NCI-H1417 treated with DMSO at 0.1 percent for 48 hours (cell line): Measurements from ENCODE around the gene LYSMD2.
"Not testable (repeated sequence)": the region's sequence is repeated elsewhere in the genome, so short reads cannot be mapped to it uniquely, and the experiment has no call there.

Source experiments
- DNase-seq: peaks from one replicate; lab custom pipeline; 2025; lab: John Stamatoyannopoulos, UW

Gene LYSMD2, protein sequence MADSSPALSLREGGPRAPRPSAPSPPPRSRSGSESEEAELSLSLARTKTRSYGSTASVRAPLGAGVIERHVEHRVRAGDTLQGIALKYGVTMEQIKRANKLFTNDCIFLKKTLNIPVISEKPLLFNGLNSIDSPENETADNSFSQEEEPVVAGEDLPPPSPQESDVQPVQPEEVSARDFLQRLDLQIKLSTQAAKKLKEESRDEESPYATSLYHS

DNA sequence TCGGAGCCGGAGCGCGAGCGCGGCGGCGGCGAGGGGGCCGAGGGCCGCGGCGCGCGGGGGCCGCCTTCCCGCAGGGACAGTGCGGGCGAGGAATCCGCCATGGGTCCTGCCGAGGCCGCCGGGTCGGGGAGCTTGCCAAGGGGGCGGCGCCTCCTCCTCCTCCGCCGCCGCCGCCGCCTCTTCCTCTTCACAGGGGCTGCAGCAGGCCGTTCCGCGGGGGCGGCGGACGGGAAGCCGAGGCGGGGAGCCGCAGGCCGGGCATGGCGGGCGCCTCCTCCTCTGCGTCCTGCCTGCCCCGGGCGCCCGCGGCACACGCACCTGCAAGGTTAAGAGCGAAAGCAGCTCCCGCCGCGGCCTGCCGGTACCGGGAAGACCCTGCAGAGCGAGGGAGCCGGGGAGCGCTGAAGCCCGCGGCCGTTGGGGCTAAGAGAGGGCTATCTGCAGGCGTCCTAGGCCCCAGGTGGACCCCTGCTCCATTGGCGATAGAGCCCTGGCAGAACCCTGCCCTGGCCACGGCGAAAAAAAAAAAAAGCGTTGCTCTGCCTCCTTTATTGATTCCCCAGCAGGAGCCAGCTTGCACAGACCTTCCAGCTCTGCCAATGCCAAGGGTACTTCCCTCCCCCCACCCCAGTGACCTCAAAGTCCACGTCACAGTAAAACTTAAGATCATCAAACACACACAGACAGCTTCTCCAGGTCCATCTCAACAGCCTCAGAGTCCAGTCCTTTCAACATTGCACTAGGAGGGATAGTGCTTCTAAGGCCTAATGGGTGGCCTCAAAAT, at the start of gene LYSMD2:
LYSMD2 (minus strand) TSS at position 134 of the 784 bp plus-strand sequence; CDS start at position 101, 33 bp downstream.
- no peak for DNase-seq

DNA sequence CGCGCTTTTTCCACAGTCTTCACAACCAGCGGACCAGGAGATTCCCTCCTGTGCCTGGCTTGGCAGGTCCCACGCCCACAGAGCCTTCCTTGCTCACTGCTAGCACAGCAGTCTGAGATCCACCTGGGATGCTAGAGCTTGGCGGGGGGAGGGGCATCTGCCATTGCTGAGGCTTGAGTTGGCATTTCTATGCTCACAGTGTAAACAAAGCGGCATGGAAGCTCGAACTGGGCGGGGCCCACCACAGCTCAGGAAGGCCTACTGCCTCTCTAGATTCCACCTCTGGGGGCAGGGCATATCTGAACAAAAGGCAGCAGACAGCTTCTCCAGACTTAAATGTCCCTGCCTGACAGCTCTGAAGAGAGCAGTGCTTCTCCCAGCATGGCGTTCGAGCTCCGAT, 49.7 kb upstream of the LYSMD2 start:
- DNase-seq: not testable (repeated sequence)

DNA sequence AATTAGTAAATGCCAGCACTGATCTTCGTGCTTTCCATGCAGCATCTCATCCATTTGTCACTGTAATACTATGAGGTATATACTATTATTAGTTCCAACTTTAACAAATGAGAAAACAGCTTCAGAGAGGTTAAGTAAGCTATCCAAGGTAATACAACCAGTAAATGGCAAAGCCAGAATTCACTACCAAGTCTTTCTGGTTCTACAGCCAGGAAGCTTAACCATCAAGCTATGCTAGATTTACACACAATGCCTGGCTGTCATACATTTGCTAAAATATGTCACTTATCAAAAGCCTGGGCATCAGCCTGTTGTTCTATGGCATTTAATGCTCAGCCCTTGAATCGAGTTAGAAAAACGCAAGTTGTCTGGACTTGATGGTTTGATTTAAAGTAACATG, 46.5 kb upstream of the LYSMD2 start:
- no peak for DNase-seq

- DNase-seq: no peak
Measured at GRCh38 chr15:51782357-51782896, 45.0 kb upstream of the LYSMD2 start.

DNA sequence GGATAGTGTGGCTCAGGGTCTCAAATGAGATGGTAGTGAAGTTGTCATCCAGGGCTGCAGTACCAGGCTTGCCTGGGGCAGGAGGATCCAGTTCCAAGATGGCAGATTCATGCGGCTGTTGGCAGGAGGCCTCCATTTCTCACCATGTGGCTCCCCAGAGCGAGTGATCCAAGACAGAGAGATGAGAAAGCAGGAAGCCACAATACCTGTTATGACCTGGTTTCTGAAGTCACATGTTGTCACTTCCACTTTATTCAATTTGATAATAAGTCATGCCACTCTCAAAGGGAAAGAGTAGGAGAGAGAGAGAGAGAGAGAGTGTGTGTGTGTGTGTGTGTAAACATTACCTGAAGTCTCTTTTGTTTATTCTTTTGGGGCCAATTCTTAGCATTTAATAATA, 44.1 kb upstream of the LYSMD2 start:
- no peak for DNase-seq

GRCh38 chr15:51780636-51781035, 43.2 kb upstream of the LYSMD2 start:
- no peak for DNase-seq

- DNase-seq: no peak
Measured at GRCh38 chr15:51776952-51777569, 39.6 kb upstream of the LYSMD2 start.

DNA sequence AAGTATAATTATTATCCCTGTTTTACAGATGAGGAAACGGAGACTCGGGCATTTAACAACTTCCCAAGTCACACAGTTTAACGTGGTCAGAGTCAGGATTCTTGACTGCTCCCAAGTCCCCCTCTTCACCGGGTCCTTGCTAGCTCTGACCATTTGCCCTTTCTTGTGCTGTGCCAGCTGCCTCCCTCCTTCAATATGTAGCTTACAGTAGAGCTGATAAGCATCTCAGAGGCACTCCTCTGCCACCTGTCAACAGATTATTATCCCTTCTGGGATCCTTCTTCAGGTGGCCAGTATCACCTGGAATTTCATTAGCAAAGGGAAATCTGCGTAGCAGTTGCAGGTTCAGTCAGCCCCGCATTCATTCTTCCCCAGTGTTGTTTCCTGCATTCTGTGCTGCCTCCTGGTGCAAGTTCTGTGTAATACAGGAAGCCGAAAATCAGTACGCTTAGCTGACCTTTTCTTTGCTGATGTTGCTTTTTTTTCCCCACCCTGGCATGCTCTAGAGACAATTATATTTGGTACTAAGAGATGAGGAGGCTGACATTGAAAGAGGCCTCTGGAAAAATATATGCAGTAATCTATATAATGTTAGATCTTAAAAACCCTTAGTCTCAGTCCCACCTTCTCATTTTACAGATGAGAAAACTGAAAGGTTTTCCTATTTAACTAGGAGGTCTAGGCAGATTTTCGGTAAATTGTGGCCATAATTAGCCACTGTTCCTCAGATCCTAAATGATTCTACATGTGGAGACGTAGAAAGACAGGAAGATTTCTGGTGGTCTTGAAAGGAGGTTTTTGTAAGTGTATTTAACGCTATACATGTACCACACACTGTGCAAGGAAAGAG, 38.7 kb upstream of the LYSMD2 start:
- DNase-seq: no peak

- DNase-seq: no peak
Measured at GRCh38 chr15:51774916-51775315, 37.5 kb upstream of the LYSMD2 start.

- DNase-seq: no peak
Measured at GRCh38 chr15:51771773-51772172, 34.3 kb upstream of the LYSMD2 start.

GRCh38 chr15:51770902-51771301, 33.4 kb upstream of the LYSMD2 start:
- DNase-seq: no peak

DNA sequence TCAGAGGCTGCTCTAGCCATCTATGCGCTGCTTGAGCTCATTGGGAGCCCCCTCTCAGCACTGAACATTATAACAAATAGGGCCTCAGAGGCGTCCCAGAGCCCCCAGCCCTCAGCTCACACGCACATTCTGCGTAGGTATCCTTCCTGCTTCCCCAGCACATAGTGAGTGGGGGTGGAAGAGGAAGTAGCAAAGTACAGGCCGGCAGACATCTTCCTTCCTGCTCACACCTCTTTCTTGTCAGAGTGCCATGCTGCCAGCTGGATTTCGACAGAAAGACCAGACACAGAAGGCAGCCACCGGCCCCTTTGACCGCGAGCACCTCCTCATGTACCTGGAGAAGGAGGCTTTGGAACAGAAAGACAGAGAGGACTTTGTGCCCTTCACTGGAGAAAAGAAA, 30.6 kb upstream of the LYSMD2 start:
- no peak for DNase-seq

- no peak for DNase-seq
Measured at GRCh38 chr15:51766341-51766740, 28.9 kb upstream of the LYSMD2 start.

DNA sequence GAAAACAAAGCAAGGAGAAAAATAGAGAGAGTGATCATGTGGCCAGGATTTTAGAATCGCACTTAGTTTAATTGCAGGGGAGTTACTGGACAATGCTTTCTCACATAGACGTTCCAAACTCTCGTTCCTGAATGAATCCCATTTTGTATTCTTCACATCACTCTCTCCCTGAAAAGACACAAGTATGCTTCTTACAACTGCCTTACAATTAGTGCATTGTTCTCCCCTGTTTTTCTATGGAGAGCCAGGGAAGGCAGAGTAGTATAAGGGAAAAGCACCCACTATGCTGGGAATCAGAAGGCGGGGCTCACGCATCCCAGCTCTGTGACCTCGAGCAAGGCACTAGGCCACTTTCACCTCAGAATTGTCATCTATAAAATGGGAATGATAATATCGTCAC, 28.3 kb upstream of the LYSMD2 start:
- no peak for DNase-seq

DNA sequence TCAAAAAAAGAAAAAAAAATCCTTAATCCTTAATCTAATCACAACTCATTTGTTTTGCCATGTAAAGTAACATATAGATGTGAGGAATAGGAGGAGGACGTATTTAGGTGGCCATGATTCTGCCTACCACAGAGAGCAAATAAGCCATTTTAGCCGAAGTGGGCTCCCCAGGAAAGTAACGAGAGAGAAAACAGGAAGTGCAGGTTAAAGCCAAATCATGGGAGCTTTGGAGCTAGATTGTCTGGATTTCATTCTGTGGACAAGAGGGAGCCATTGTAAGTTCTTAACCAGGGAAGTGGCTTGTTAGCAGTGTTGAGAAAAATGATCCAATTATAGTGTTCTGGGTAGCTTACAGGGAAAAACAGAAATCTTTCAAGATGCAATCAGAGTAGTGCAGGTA, 23.4 kb upstream of the LYSMD2 start:
- no peak for DNase-seq

DNA sequence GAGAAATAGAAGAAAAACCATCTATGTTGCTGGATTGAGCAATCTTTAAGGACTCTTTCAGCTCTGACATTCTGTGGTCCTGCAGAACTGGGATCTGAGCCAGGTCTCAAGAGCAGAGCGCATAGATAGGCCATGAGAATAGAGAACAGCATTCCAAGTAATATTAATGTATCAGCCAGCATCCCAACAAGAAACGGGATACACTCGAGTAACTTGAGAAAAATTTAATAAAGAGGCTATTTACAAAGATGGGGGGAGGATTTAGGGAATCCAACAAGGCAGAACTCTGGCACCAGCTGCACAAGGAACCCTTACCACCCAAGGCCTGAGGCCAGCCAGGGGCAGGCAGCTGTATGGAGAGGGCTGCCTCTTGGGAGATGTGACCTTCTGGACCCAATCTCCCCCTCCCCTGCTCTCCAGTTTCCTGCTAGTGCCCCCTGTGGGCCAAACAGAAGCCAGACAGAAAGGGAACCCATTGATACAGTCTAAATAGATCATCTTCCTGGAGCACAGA, 22.2 kb upstream of the LYSMD2 start:
- no peak for DNase-seq

- DNase-seq: no peak
Measured at GRCh38 chr15:51758645-51759044, 21.2 kb upstream of the LYSMD2 start.

DNA sequence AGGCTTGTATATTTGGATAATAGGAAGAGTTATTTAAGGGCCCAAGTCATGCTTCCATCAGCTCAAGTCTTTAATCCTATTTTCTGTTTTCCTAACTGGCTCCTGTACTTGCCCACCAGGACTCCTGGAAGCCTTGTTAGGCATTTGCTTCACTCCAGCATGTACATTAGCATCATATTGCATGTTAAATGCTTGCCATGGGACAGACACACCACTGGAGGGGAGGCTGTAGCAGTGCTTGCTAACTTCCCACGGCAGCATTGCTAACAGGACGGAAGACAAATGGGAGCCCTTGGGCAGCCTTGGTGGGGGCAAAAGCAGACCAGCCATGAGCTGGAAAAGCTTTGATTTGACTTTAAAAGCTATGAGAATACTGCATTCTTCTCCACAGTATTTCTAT, 20.0 kb upstream of the LYSMD2 start:
- DNase-seq: no peak

- no peak for DNase-seq
Measured at GRCh38 chr15:51756482-51756881, 19.0 kb upstream of the LYSMD2 start.

DNA sequence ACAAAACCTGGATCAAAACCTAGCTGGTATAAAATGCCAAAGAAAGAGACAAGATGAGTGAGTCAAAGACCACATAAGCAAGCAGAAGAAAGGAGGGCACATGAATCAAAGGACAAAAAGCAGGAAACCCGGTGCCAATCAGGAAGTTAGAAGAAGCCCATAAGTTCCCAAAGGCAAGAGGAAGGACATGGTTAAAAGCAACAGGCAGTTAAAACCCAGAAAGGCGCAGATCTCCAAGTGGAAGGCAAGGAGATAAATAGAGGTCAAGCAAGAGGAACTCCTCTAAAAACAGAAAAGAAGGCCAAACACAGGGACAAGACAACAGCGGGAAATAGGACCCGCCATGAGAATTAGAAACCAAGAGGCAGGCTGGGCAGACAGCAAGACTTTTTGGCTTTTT, 18.3 kb upstream of the LYSMD2 start:
- DNase-seq: no peak

GRCh38 chr15:51754267-51754666, 16.8 kb upstream of the LYSMD2 start:
- no peak for DNase-seq

DNA sequence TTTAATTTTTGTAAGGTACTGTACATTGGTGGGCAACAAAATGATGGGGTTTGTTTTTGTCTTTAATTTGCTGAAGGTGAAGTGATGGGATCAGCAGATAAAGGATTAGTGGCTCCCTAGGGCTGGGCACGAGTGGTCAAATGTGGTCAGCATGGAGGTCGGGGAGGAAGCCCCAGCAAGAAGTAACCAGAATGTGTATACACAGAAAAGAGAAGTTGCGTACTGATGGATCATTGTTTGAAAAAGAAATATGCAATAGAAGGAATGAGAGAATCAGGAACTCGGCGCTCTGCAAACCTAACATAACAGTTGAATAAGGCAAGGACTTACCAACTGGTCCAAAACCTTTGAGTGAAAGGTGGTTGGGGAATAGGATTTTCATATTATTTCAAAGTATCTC, 15.4 kb upstream of the LYSMD2 start:
- no peak for DNase-seq
